Medulla oblongata (tissue), 1 donor: ENCODE measurements around the gene HSD11B2.
A peak's percentile ranks its signal among the peaks of the same experiment; 100 is the strongest.

Experiments used
- DNase-seq: peaks from one replicate; pipeline ENCODE4 v3.0.0-alpha.2; 2015; ENCODE audit errors: extremely low spot score

Gene HSD11B2

GRCh38 chr16:67451061-67451703 is 20.3 kb downstream of the HSD11B2 start:
- peak; percentile 37 for DNase-seq

GRCh38 chr16:67451704-67452435 is 20.9 kb downstream of the HSD11B2 start:
- no peak for DNase-seq

- DNase-seq, result no peak
Observed at GRCh38 chr16:67454104-67454503, 23.2 kb downstream of the HSD11B2 start.

GRCh38 chr16:67454852-67455251 is 23.9 kb downstream of the HSD11B2 start:
- DNase-seq, result no peak

- DNase-seq, result peak; percentile 43
Observed at GRCh38 chr16:67456391-67457081, 25.6 kb downstream of the HSD11B2 start.

GRCh38 chr16:67457611-67458010 is 26.7 kb downstream of the HSD11B2 start:
- no peak for DNase-seq

- no peak for DNase-seq
Observed at GRCh38 chr16:67458121-67458641, 27.3 kb downstream of the HSD11B2 start.

- peak; percentile 64 for DNase-seq
Observed at GRCh38 chr16:67459066-67459860, 28.3 kb downstream of the HSD11B2 start.

GRCh38 chr16:67459861-67460150 is 28.9 kb downstream of the HSD11B2 start:
- peak; percentile 46 for DNase-seq

- no peak for DNase-seq
Observed at GRCh38 chr16:67460168-67460567, 29.2 kb downstream of the HSD11B2 start.

GRCh38 chr16:67460961-67461360 is 30.0 kb downstream of the HSD11B2 start:
- DNase-seq, result no peak

- no peak for DNase-seq
Observed at GRCh38 chr16:67461600-67462278, 30.8 kb downstream of the HSD11B2 start.

GRCh38 chr16:67462279-67462655 is 31.3 kb downstream of the HSD11B2 start:
- no peak for DNase-seq

- DNase-seq, result no peak
Observed at GRCh38 chr16:67463059-67463458, 32.1 kb downstream of the HSD11B2 start.

- DNase-seq, result no peak
Observed at GRCh38 chr16:67463691-67464090, 32.8 kb downstream of the HSD11B2 start.

- peak; percentile 72 for DNase-seq
Observed at GRCh38 chr16:67464565-67464964, 33.6 kb downstream of the HSD11B2 start.

- no peak for DNase-seq
Observed at GRCh38 chr16:67466581-67466980, 35.7 kb downstream of the HSD11B2 start.

- no peak for DNase-seq
Observed at GRCh38 chr16:67468731-67469130, 37.8 kb downstream of the HSD11B2 start.

GRCh38 chr16:67470359-67470758 is 39.4 kb downstream of the HSD11B2 start:
- peak; percentile 97 for DNase-seq

- DNase-seq, result no peak
Observed at GRCh38 chr16:67471758-67472384, 41.0 kb downstream of the HSD11B2 start.
